GM19397 (cell line): ENCODE results near the gene SUB1.
A peak's percentile ranks its signal among the peaks of the same experiment; 100 is the strongest.
"Not testable (repeated sequence)": the region's sequence is repeated elsewhere in the genome, so short reads cannot be mapped to it uniquely, and the experiment has no call there.

Experiments
- ATAC-seq: cut with Tn5 transposase; IDR thresholded peaks from one replicate; pipeline ENCODE4 v1.9.1; 2021; ENCODE audit warnings: mild to moderate bottlenecking, moderate library complexity; ENCODE audit not compliant: unreplicated experiment

The SUB1 gene

DNA sequence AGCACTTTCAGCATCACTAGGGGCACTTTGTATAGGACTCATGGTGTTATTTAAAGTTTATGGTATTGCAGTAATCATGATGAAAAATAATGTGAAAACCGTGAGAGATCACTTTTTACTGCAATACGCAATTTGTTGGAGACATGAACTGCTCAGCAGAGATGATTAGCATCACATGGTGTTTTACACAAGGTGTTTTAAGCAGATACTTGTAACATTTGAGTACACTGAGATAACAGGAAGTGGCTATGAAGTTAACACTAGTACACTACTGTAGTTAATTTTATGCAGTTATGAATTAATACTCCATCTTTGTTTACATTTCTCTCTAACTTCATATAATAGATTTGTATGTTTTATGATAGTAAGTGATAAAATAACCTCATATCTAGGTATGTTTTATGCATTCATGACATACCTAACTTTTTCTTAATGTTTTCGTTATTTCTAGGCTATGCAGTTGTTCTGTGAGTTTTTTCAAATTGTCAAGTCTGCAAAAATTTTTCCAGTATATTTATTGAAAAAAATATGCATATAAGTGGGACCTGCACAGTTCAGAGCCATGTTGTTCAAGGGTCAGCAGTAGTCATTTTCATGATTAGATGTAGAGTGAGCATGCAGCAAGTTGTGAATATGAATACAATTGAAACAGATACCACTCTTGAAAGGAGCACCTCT is 13.0 kb downstream of the SUB1 start:
- ATAC-seq = no peak

DNA sequence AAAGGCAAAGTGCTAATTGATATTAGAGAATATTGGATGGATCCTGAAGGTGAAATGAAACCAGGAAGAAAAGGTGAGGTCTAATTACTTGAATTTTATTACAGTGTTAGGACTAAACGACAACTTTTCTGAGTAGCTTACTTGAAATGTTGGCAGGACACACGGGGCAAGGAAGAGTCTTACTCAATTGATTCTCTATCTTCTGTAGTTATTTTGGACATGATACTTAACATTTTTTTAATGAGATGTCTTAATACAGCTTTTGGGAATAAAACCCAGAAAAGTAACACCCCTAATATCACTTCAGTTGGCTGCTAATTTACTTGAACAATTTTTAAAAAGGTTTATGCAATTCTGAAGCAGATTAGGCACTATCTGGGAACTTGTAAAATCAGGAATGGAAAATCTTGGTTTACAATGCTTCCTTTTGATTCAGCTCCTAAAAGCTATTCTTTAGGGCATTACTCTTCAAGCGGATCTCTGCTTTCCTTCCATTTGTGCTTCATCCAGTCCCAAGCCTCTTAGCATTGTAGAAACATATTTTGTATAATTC is 13.7 kb downstream of the SUB1 start:
- ATAC-seq = no peak

DNA sequence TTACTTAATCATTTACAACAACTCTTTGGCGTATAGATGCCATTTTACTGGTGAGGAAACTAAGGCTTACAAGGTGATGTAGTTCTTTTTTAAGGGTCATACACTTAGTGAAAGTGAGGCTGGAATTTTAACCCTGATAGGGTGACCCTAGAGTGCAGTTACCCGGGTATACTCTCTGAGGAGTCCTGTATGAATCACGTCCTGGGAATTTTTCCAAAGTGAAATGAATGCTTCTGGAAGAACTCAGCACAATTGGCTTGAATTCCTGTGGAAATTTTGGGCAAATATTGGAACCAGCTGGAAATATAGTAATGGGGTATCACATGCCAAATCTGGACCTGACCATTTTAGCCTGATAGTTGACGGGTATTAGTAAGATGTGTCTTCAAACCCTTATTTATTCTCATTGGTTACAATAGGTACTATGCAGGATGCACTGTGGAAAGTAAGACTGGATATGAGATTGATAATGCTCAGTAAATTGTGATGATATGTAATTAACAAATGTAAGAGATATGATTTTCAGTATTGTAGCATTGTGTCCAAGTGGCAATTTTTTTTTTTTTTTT is 14.8 kb downstream of the SUB1 start:
- ATAC-seq = no peak

DNA sequence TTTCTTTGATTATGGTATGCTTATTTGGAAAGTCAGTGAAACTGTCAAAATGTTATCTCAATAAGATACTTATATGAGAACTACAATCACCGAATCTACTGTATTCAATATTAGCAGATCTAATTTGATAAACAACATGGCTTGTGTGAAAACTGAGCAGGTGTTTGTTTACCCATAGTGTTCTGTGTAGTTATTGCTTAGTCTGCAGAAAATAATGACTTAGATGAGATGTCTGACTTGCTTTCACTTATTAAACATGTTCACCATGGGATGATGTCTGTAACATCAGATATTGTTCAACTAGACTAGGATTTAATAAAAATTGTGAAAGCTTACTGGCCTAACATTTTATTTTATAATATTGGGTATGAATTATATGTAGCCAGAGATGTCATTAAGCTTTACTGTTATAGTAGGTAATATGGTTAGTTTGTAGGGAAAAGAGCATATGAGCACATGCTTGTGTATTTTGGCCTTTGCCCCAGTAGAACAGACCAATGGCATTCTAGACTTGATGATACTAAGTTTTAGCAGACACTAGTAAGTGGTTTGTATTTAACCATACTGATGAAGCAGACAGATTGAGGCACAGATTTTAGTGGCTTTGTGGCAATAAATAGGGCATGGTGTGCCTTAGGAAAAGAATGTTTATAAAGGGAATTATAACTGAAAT is 16.4 kb downstream of the SUB1 start:
- no peak for ATAC-seq

DNA sequence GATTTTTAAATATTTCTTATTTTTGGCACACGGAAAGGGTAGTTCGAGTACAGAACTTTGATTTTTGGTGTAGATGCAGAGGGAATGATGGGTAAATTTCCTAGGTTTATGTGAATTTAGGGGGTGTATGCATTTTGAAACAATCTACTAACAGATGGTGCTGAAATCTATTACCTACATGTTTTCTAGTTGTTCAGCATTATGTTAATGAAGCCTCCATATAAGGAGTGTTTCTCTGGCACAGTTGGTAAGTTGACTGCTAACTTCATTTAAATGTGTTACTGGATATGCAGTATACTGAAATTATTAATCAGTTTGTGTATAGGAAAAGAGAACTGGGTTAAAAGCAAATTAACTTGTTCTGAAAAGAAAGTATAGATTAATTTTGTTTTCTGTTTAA is 17.5 kb downstream of the SUB1 start:
- ATAC-seq = no peak

DNA sequence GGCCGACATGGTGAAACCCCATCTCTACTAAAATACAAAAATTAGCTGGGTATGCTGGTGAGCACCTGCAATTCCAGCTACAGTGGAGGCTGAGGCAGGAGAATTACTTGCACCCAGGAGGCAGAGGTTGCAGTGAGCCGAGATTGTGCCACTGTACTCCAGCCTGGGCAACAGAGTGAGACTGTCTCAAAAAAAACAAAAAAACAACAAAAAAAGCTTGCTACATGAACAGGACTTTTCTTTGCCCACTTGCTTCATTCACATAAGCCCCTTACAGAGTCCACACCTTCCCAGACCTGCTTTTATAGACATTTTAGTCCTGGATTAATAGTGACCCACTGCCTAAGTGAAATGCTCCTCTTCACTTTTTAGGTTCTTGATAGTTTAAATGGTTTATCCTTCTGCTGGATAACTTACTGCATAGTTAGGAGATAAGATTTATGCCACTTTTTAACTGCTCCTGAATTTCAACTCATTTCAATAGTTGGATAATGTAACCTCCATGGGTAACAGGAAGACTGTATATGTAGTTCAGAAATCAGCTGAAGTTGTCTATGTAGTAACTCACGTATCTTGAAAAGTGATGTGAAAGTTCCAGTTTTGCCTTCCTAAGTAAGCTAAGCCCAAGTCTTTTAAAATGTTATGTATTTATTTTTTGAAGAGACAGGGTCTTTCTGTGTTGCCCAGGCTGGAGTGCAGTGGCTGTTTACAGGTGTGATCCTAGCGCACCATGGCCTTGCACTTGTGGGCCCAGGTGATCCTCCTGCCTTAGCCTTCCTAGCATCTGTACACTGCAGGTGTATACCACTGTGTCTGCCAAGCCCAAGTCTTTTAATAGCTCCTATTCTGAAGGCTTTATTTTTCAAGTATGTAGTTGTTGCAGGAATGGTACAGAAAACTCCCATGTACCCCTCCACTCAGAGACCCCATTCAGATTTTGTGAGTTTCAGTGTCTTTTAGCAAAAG is 19.7 kb downstream of the SUB1 start:
- no peak for ATAC-seq

DNA sequence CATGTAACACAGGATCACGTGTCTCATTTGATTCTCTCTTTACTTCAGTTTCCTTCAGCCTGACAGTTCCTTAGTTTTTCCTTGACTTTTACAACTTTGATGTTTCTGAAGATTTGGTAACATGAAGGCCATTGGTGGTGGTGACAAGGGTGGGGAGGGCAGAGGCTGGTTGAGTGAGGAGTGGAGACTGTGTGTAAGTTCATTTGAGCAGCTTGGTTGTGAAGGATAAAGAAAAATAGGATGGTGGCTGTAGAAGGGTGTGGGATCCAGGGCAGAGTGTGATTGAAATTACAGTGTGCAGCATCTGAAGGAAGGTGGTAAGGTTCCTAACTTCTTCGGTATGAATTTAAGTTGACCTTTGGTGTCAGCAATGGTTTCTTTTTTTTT is 20.4 kb downstream of the SUB1 start:
- ATAC-seq = no peak

DNA sequence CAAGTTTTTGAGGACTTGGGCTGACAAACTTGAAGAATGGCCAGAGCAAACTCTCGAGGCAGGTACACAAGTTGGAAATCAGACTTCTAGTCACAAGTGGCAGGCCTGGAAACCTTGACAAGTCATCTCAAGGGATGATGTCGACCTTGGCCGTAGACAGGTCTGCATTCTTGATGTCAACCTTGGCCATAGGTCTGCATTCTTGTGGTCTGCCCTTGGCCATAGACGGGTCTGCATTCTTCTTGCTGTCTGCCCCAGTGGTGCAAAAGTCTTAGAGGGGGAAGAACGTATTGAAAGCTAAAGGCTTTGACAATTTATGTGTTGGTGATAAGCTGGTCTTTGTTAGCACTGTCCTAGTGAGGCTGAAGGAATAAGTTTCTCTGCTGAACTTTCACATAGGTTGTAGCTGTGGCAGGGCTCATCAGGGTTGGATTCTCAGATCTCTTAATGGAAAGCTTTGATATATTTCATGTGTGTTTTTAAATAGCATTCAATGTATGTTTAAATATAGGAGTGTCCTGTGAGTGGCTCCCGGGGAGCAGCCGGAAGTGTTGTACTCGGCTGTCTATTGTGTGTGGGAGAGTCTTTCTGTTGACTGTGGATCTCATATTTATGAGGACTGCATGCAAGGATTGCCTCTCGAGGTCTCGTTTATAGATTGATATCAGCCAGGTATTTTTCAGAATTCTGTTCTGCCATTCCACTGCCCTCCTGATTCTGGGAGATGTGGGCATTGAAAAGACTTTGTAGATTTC is 27.0 kb downstream of the SUB1 start:
- ATAC-seq = no peak

DNA sequence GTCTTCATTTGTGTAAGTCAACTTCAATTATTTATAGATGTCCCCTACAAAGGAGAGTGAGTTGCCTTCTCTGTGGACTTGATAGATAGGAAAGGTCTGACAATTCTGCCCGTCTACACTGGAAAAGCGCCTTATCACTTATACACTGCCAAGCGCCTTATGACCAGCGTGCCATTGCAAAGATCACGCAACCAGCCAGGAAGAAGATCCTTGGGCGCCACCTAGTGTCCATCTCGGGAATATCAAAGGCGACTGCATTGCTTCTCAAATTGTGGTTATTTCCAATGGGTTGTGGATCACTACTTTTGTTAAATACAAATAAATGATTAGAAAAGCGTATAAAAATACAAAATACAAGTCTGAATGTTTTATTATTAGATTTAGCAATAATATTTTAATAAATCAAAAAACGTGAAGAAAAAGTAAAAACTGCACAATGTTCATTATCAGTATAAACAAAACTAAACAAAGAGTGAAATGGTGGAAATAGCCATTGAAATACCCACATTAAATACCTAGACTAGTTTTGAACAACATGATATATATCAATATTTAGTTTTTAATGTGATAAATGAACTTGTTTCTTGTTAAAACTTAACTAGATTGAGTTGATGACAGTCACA is 27.8 kb downstream of the SUB1 start:
- peak; percentile 78 for ATAC-seq

DNA sequence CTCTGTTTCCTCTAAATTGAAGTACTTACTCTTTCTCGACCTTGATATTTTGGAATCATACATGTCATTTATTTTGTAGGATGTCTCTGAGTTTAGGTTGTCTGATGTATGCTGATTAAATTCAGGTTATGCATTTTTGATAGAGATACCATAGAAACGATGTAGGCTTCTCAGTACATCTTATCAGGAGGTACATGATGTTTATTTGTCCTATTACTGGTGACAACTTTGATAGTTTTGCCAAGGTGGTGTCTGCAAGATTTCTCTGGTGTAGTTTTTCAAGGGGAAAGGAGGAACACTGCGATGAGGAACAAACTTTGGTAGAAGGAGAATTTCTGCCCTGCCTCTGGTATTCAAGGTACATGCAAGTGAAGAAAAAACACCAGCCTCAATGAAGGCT is 29.9 kb downstream of the SUB1 start:
- no peak for ATAC-seq

DNA sequence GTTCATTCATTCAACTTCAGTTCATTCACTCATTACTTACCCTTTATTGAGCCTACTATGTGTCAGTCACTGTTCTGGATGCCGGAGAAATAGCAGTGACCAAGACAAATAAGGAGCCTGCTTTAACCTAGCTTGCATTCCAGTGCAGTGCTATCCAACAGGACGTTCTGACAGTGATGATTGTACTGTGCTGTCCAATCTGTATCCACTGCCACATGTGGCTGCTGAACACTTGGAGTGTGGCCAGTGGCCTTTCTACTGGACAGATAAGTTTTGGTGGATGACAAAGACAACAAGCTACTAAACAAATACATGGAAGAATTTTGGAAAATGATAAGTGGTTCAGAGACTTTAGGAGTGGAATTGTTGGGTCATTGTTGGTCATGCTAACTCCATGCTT is 33.6 kb downstream of the SUB1 start:
- ATAC-seq = no peak

DNA sequence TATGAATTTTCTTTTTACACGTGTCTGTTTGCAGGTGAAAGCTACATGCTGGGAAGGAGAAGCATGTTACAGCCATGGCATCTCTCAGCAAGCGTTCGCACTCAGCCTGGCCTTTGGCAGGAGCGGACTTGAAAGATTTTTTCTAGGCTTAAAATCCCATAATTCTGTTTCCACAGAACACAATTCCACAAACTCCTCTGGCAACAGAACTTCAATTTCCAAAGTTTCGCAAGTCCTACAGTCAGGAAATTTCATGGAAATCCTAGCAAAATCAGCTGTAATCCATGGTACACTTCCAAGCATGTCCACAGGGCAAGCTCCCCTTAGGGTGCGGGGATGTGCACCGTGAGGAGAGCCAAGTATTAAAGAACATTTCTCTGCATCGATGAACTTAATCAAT is 35.9 kb downstream of the SUB1 start:
- ATAC-seq = no peak

DNA sequence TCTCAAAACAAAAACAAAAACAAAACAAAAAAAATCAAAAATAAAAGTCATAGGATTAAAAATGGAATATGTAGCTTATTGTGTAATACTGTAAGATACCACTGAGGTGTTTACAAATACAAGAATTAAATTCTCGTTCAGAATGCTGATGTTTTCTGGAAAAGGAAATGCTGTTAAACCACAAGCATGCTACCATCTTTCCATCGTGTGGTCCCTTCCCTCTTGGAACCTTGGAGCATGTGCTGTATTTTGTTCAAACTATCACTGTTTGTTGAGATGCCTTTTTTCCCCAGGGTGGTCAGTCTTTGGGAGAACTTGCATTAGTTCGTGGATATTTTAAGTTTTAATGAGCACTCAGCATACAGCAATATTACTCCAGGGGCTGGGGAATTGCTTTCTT is 39.7 kb downstream of the SUB1 start:
- no peak for ATAC-seq

DNA sequence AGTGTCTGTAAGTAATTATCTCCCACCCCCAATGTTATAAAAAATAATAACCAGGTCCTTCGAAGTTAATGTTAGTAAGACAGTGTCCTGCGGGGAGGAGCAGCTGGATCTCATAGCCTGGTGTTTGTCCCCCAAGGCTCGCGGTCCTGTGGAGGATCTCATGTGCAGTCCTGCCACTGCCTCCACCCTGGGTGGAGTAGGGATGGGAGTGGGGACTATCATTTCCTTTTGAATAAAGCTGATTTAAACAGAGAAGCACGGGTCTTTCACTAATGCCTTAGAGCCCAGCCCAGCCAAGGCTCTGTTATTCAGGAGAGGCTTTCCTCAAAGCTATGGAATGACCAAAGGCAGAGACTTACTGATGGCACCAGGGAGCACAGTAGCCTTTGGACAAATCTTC is 40.2 kb downstream of the SUB1 start:
- no peak for ATAC-seq

DNA sequence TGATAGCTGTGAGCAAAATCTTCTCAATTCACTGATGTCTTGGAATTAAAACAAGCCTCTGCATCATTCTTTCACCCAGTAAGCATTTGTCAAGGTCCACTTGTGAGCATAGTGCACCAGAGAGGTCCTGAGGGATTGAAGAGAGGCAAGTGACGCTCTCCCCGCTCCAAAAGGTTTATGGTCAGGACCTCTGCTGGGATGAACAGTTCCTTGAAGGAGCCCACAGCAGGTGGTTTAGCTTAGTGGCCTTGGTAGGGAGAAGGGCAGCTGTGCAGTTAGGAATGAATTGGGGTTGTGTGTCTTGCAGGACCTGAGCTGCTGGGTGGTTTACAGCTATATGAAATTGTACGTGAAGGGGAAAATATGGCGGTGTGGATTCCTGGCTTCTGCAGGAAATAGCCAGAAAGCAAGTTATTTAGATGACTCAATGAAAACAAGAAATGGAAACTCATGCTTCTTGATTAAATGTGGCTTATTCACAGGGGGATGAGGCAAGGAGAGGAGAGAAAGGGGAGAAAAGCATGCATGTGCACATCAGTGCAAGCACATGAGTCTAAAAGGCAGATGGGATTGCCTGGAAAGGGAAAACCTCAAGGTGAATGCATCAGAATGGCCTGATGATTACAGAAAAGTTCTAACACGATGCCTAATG is 42.0 kb downstream of the SUB1 start:
- no peak for ATAC-seq

DNA sequence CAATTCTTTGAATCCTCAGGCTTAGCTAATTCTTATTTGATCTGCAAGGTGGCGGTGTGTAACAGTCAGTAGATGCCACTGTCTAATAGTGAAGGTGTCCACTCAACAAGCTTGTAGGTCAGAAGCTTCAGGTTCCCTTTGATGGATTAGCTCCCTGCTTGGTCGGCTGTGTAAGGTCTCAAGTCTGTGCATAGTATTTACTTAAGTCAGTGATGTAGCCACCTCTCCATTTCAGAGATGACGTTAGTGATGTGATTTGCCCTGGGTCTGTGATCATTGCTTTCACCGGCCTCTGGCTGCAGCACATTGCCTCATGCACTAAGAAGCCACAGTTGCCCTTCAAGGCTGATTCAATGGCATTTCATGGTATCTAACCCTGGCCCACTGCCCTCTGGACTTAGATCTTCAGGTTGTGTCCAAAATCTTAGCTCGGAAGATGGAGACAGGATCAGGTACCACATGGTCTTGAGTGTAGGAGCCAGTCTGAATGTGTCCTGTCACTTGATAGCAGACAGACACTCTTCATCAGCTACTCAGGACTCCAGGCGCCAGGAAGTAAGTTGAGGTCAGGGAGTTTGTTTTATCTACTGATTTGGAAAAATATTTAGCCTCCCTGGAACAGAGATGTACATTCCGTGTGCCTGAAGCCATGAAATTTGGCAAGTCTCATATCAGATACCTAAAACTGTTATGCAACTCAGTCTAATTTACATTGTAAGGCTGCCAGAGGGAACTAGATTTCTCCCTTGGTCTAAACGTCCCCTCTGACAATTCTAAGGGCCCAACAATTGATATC is 42.9 kb downstream of the SUB1 start:
- no peak for ATAC-seq

DNA sequence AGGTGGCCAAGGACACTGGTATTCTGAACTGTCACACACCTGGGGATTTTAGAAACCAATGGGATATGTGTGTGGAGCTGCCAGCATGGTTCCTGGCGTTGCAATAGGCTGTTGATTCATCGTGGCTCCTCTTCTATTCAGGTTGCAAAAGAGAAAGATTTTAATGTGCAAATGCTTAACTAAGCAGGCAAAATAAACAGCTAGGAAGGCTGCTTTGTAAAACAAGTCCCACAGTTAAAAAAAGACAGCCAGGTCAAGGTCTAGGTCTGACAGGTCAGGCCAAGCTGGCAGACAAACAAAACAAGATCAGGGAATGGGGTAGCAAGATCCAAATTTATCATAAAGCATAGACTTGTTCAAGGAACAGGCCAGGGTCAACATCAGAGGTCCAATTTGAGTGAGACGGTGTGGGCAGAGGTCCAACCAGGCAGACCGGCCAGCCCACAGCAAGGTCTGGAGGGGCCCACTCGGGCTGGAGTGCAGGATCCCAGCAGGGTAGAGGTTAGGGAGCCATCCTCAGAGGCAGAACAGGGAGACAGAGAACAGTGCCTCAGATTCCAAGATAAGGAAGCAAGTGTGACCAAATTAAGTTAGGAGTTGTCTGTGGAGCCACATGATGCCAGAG is 45.6 kb downstream of the SUB1 start:
- ATAC-seq = no peak

DNA sequence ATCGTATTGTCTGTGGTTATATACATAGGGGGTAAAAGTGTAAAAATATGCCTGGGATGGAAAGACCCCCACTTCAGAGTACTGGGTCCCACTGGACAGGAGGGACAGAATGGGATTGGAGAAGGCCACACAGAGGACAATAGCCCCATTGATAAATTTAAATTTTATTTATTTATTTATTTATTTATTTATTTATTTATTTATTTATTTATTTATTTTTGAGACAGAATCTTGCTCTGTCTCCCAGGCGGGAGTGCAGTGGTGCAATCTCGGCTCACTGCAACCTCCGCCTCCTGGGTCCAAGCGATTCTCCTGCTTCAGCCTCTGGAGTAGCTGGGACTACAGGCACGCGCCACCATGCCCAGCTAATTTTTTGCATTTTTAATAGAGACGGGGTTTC is 47.7 kb downstream of the SUB1 start:
- ATAC-seq = not testable (repeated sequence)
